ENCODE data around the gene GC.
"Not testable (repeated sequence)": the region's sequence is repeated elsewhere in the genome, so short reads cannot be mapped to it uniquely, and the experiment has no call there.

GC gene

DNA sequence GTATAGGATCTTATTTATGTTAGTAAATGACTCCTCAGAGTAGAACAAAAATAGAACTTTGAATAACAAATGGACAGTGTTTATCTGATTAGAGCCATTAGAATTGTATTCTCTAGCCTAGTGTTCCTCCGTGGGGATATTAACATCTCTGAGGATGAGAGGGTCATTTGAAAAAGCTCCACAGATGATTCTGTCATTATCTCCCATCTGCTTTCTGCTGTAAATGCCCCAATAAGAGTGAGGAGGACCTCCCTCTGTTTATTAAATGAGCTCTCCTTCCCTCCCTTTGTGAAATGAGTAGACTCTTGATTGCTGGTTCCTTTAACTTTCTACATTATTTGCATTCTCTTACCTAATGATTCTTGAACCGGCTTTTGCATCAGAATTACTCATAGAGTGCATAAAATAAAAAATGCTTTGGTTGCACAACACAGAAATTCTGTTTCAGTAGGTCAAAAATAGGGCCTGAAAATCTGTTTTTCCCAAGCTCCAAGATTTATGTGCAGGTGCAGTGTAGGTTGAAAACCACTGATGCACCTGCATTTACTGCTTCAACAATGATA lies 18.0 kb downstream of the GC start:
- DNase-seq = no peak

- DNase-seq = no peak
These were observed 18.5 kb downstream of the GC start for GRCh38 chr4:71765350-71765749.

DNA sequence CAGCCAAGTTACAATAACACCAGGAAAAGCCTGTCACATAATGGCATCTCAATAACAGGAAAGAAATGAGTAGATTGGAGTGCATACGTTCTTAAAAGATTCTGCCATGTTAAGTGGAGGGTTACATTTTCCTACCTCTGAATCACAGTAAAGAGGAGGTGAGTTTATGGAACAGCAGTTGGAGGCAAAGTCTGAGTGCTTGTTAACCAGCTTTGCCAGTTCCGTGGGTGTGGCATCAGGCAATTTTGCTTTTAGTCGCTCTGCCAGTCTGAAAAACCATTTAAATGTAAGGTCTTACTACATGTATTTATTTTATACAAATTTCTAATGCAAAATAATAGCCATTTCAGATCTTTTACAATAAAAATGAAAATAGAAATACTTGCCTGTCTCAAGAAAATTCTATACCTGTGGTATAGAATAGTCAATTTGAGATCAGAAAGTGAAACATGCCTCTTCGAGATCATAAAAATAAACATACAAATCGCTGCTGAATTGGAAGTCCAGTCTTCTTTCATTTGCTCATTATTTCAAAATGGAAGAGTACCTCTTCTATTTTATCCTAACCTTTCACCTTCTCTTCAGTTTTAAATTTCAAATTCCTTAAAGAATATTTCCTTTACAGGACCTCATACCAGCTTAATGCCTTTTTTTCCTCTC lies 31.4 kb downstream of the GC start:
- no peak for DNase-seq

GRCh38 chr4:71749008-71749594 lies 34.8 kb downstream of the GC start:
- DNase-seq = no peak

GRCh38 chr4:71746379-71746778 lies 37.5 kb downstream of the GC start:
- no peak for DNase-seq

GRCh38 chr4:71738782-71739181 lies 45.1 kb downstream of the GC start:
- not testable (repeated sequence) for DNase-seq

GRCh38 chr4:71732706-71733105 lies 51.2 kb downstream of the GC start:
- DNase-seq = no peak

GRCh38 chr4:71732066-71732465 lies 51.8 kb downstream of the GC start:
- DNase-seq = no peak

DNA sequence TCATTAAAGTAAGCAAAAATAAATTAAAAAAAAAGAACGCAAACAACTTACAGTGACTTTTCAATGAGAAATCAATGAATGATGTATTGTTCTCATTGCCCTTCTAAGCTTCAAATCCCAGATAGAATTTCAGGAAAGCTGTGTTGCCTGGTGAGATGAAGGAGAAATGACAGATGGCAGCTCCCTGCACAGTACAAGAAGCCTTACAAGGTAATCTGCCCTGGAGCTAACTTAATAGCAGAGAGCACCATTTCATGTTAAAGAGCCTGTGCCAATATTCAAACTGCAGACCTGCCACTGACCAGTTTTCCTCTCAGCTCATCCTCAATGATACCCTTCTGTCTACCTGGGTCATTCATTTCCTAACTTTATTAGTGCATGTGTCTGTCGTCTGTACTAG lies 54.0 kb downstream of the GC start:
- DNase-seq = no peak

DNA sequence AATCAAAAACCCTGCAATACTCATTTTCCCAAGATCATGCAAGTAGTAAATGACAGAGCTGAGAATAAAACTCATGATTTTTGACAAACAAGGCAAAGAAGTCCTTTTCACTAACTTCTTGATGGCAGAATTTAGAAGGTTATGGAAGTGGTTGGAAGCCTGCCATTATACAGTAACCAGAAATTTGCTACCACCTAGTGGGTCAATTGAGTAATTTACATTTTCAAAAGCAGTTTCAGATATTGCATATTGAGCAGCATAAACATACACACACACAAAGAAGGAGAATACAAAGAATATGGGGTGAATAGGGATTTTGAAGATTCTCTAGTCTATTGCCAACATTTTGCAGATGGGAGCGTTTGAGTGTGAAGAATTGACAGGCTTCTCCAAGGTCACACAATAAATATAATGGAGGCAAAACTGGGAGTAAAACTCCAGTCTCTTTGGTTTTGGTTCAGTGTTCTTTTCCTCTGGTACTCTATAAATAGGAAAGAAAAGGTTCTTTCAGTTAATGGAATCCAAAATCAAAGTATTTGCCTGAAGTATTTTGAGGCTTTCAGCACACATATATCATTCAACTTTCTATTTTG lies 70.2 kb downstream of the GC start:
- no peak for DNase-seq

DNA sequence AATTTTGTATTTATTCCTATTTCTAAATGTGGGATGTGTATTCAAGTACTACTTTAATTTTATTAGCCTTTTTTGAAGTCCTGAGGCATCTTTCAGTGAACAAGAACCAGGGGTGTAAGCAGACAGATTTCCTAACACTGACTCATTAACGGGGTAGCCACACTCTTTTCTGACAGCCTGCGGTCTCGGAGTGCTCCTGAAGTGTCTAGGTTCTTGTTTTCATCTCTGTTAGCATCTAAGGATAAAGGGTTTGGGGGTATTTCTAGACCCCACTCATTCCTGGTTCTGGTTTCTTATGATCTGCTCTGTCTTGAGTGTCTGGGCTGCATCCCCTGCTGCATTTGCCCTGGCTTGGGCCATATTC lies 71.9 kb downstream of the GC start:
- no peak for DNase-seq

DNA sequence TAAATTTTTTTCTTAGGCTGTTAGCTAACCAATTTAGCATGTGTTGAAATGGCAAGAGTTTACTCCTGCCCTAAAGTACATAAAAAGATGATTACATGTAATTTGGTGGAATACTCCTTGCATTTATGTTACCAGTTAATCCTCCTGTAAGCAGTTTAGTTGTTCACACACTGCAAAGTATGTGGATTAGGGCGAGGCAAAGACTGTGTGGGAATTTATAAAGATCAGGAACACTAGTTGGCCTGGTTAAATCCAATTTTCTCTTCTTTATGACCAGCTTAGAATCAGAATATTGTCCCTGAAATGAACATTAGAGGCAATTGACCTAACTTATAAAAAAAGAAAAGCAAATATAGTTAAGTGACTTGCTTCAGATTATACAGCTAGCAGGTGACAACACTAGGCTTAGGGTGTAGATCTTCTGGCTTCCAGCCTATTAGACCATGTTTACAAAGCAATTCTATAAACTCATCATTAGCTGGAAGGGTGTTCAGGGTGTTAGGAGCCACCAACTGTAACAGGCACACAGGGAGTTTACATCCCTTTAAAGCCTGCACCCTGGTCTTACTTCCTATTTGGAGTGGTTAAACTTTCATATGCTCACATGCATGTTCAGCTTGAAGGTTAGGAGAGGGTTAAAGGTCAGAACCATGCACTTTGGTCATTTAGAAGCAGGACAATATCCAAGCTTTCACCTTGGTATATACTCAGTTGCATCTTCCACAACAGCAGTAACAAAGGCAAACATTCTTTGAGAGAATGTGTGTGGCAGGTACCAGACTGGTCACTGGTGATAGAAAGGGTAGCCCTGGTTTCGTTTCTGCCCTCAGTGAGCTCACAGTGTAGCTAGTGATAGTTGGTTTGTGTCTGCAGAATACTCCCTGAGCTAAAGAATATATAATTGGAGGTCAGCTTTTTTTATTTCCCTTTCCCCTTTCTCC lies 72.6 kb downstream of the GC start:
- no peak for DNase-seq

- no peak for DNase-seq
These were observed 73.9 kb downstream of the GC start for GRCh38 chr4:71709961-71710360.

- no peak for DNase-seq
These were observed 85.7 kb downstream of the GC start for GRCh38 chr4:71698141-71698540.

- DNase-seq = no peak
These were observed 86.8 kb downstream of the GC start for GRCh38 chr4:71697031-71697430.

DNA sequence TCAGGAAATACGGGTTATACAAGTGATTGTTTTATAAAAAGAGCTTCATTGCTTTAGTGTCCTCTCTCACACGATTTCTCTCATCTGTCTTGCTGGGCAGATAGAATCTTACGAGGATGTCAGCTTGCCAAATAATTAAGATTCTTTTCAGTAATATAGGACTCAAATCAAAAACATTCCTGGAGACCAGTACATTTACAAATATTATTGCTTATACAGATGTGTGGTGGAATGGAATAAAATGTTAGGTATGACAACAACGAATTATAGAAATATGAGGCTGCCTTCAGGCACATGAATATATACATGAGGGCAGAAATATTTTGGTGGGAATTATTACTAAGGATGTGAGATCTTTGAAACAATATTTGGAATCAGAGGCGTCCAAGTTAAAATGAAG lies 88.9 kb downstream of the GC start:
- no peak for DNase-seq

DNA sequence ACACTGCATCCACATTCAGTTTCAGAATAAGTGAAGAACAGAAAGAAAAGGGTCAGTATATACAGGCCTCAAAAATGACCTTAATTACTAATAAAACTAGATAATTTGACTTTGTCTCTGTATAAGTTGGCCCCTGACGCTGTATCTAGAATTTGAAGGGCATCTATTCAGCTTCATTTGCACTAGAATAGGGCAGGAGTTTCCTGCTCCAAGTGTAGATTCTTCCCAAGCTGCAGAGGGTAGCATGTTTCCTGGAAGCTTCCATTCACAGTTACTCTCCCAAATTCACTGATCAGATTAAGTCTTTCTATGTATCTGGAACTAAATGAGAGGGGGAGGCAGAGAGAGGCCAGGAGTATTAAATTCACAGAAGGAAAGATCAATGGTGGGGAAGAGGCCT lies 90.9 kb downstream of the GC start:
- no peak for DNase-seq

DNA sequence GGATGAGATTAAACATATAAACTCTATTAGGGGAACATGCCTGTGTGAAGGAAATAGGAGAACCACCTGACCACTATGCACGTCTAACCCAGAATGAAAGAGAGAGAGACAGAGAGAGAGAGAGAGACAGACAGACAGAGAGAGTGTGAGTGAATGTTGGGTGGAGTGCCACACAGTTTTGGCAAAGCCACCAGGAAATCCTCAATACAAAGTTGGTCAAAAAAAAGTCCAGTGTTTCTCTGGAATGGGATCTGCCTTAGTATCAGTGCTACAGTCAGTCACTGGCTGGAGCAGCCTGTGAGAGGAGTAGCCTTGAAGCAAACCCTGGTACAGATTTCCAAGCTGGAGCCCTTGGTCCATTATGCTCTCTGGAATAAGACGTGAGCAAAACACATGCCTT lies 91.7 kb downstream of the GC start:
- no peak for DNase-seq
